SK-N-SH (cell line): ENCODE measurements around the gene HS2ST1. TPM values are rescaled to one million over a fixed set of nuclear protein-coding genes. Genes with fewer than 3 reads are reported as not detected.

ENCODE experiments used
- CTCF ChIA-PET: fragments of 300-600, 350-600 bp; formaldehyde crosslinking; extraction: SDS; loops from one replicate; lab custom pipeline; 2021; lab: Yijun Ruan, JAX
- POLR2A ChIA-PET: fragments of 350-600 bp; sonication (Branson Sonifier 250); formaldehyde crosslinking; extraction: SDS; loops from one replicate; lab custom pipeline; 2020; ENCODE audit warnings: antibody characterized with exemption, inconsistent platforms; lab: Yijun Ruan, JAX
- DNase-seq: peaks from one replicate; pipeline ENCODE4 v3.0.0; 2012
- H2AFZ ChIP-seq: fragments of 200-600 bp; sonication (generic); 2 replicates; pipeline ENCODE4 v1.8.1; 2016; ENCODE audit warnings: antibody characterized with exemption, mild to moderate bottlenecking, low read depth
- H3F3A ChIP-seq: fragments of 200-600 bp; sonication (generic); replicated peaks from 2 replicates; pipeline ENCODE3; 2016; ENCODE audit warnings: antibody characterized with exemption, mild to moderate bottlenecking; ENCODE audit not compliant: insufficient read depth
- H3K27ac ChIP-seq, 2 experiments: fragments of 200-500 bp in 1 of 2; fragments of 200-600 bp in 1 of 2; sonication (Bioruptor generic) in 1 of 2; sonication (generic), shearing (Covaris generic) in 1 of 2; 2 replicates each; pipeline versions ENCODE4 v1.5.1 to v1.6.1; 2014 to 2016; ENCODE audit warnings: low read depth in 2 of 2, inconsistent platforms in 1 of 2, low read length in 1 of 2, mild to moderate bottlenecking in 1 of 2, mixed read lengths in 1 of 2
- H3K27me3 ChIP-seq: fragments of 200-600 bp; sonication (generic), shearing (Covaris generic); 2 replicates; pipeline ENCODE4 v1.6.1; 2016; ENCODE audit warnings: mixed run types; ENCODE audit not compliant: insufficient read depth
- H3K36me3 ChIP-seq, 2 experiments: fragments of 200-500 bp in 1 of 2; fragments of 200-600 bp in 1 of 2; sonication (Bioruptor generic) in 1 of 2; sonication (generic) in 1 of 2; replicated peaks in 1 of 2; 2 replicates each; pipeline versions ENCODE3 to v1.5.1; 2014 to 2016; ENCODE audit warnings: low read length in 1 of 2, mild to moderate bottlenecking in 1 of 2; ENCODE audit not compliant: insufficient read depth in 2 of 2, control insufficient read depth in 1 of 2
- H3K4me1 ChIP-seq, 2 experiments: fragments of 200-500 bp in 1 of 2; fragments of 200-600 bp in 1 of 2; sonication (Bioruptor generic) in 1 of 2; sonication (generic), shearing (Covaris generic) in 1 of 2; 2 replicates each; pipeline versions ENCODE4 v1.5.1 to v1.6.1; 2014 to 2016; ENCODE audit warnings: low read depth in 1 of 2, low read length in 1 of 2, mixed run types in 1 of 2; ENCODE audit not compliant: insufficient read depth in 2 of 2, control insufficient read depth in 1 of 2
- H3K4me2 ChIP-seq: fragments of 200-600 bp; sonication (generic), shearing (Covaris generic); 2 replicates; pipeline ENCODE4 v1.6.1; 2017; ENCODE audit warnings: mixed run types
- H3K4me3 ChIP-seq, 2 experiments: fragments of 200-500 bp in 1 of 2; fragments of 200-600 bp in 1 of 2; sonication (Bioruptor generic) in 1 of 2; sonication (generic), shearing (Covaris generic) in 1 of 2; 2 replicates each; pipeline versions ENCODE4 v1.5.1 to v1.8.1; 2014 to 2016; ENCODE audit warnings: low read depth in 2 of 2, inconsistent platforms in 1 of 2, low read length in 1 of 2, mild to moderate bottlenecking in 1 of 2, mixed read lengths in 1 of 2, moderate library complexity in 1 of 2
- H3K79me2 ChIP-seq: fragments of 200-600 bp; sonication (generic); 2 replicates; pipeline ENCODE4 v1.8.1; 2017; ENCODE audit warnings: mild to moderate bottlenecking; ENCODE audit not compliant: insufficient read depth
- H3K9ac ChIP-seq: fragments of 200-600 bp; sonication (generic); 2 replicates; pipeline ENCODE4 v1.6.1; 2017; ENCODE audit warnings: mixed run types
- H3K9me2 ChIP-seq: fragments of 200-600 bp; sonication (generic); 2 replicates; pipeline ENCODE4 v1.6.1; 2017; ENCODE audit warnings: mixed run types
- H3K9me3 ChIP-seq: fragments of 200-600 bp; sonication (generic); 2 replicates; pipeline ENCODE4 v1.6.1; 2017; ENCODE audit warnings: mixed run types, mild to moderate bottlenecking, moderate library complexity
- H4K20me1 ChIP-seq: fragments of 200-600 bp; sonication (generic); 2 replicates; pipeline ENCODE4 v1.6.1; 2017; ENCODE audit warnings: mild to moderate bottlenecking, mixed run types; ENCODE audit not compliant: insufficient read depth
- CTCF ChIP-seq: fragments of 200-600 bp; sonication (generic); IDR thresholded peaks from 2 replicates; pipeline ENCODE4 v1.6.1; 2017; ENCODE audit warnings: antibody characterized with exemption, mild to moderate bottlenecking, moderate library complexity
- ELF1 ChIP-seq: IDR thresholded peaks from 2 replicates; pipeline ENCODE4 v1.4.0; 2012
- EP300 ChIP-seq, 2 experiments: IDR thresholded peaks; 2 replicates each; pipeline versions ENCODE4 v1.4.0 to v1.6.1; 2012; ENCODE audit warnings: borderline replicate concordance in 1 of 2, low read depth in 1 of 2, low read length in 1 of 2
- FOXM1 ChIP-seq: IDR thresholded peaks from 2 replicates; pipeline ENCODE4 v1.4.0; 2012; ENCODE audit warnings: low read depth, mild to moderate bottlenecking
- GABPA ChIP-seq: IDR thresholded peaks from 2 replicates; pipeline ENCODE4 v1.4.0; 2012; ENCODE audit warnings: low read depth, mild to moderate bottlenecking
- GATA2 ChIP-seq: sonication (generic); formaldehyde crosslinking; IDR thresholded peaks from 2 replicates; pipeline ENCODE4 v1.5.0; 2020; ENCODE audit warnings: mild to moderate bottlenecking, missing genetic modification reagents
- IRF3 ChIP-seq: fragments of 150-350 bp; IDR thresholded peaks from 2 replicates; pipeline ENCODE4 v1.6.1; 2016; ENCODE audit warnings: mild to moderate bottlenecking, low read depth, low read length
- MAX ChIP-seq: IDR thresholded peaks from 2 replicates; pipeline ENCODE4 v1.4.0; 2012; ENCODE audit warnings: low read depth
- MEF2A ChIP-seq: IDR thresholded peaks from 2 replicates; pipeline ENCODE4 v1.4.0; 2012; ENCODE audit warnings: low read depth, borderline replicate concordance
- MXI1 ChIP-seq: IDR thresholded peaks from 2 replicates; pipeline ENCODE4 v1.6.1; 2012; ENCODE audit warnings: mild to moderate bottlenecking, low read depth, low read length, improper control_type of control experiment
- NFIC ChIP-seq: IDR thresholded peaks from 2 replicates; pipeline ENCODE4 v1.4.0; 2012; ENCODE audit warnings: borderline replicate concordance
- PBX3 ChIP-seq: IDR thresholded peaks from 2 replicates; pipeline ENCODE4; 2012
- RCOR1 ChIP-seq: fragments of 150-350 bp; IDR thresholded peaks from 2 replicates; pipeline ENCODE4 v1.6.1; 2017; ENCODE audit warnings: antibody characterized with exemption, low read length
- RXRA ChIP-seq: IDR thresholded peaks from 2 replicates; pipeline ENCODE4 v1.4.0; 2012; ENCODE audit warnings: low read depth, mild to moderate bottlenecking, borderline replicate concordance
- SIN3A ChIP-seq: IDR thresholded peaks from 2 replicates; pipeline ENCODE4 v1.6.1; 2012; ENCODE audit warnings: low read depth, mild to moderate bottlenecking, low read length, moderate library complexity, borderline replicate concordance
- SMC3 ChIP-seq: IDR thresholded peaks from 2 replicates; pipeline ENCODE4 v1.6.1; 2012; ENCODE audit warnings: low read depth, low read length, improper control_type of control experiment
- TAF1 ChIP-seq: IDR thresholded peaks from 2 replicates; pipeline ENCODE4 v1.6.1; 2012; ENCODE audit warnings: low read depth, mild to moderate bottlenecking, low read length, moderate library complexity, borderline replicate concordance
- USF1 ChIP-seq: IDR thresholded peaks from 2 replicates; pipeline ENCODE4 v1.4.0; 2012; ENCODE audit warnings: low read depth, borderline replicate concordance
- USF2 ChIP-seq: fragments of 150-350 bp; IDR thresholded peaks from 2 replicates; pipeline ENCODE4 v1.6.1; 2017; ENCODE audit warnings: antibody characterized with exemption, low read length, low read depth, borderline replicate concordance
- YY1 ChIP-seq: IDR thresholded peaks from 2 replicates; pipeline ENCODE4 v1.4.0; 2012; ENCODE audit warnings: low read depth, mild to moderate bottlenecking
- WGBS: methylation state at CpG from one replicate; pipeline ENCODE4 v1.1.6; 2017; ENCODE audit warnings: low lambda C conversion rate; 5-methylcytosine and 5-hydroxymethylcytosine counted together
- polyA plus RNA-seq, 3 experiments: library from polyadenylated mRNA; depleted of rRNA; stranded (reverse); fragments of >200 nt; gene quantifications; 2 replicates each; pipeline ENCODE4 v1.2.3, GENCODE V29; 2012

HS2ST1 gene
- polyA plus RNA-seq, 1 of the 3 experiments (the other 2 are of a cell fraction) = 16.6 TPM

- no peak overlapping the region for H3K4me3 ChIP-seq
- peaks cover 15% of the 10 kb centered on the region for H3K79me2 ChIP-seq
- no peak overlapping the region for H3K9ac ChIP-seq
- no peaks in the 10 kb centered on the region; the same call in 1 of the 2 replicates for H4K20me1 ChIP-seq
- ChIA-PET POLR2A (no interaction called here), CTCF (interaction anchor here (0.9 to 1.7 kb wide), 3 partner anchors 9 to 173 kb away, joined by 3 to 4 read pairs (median 3); no protein-coding TSS in a partner anchor)
- H3K36me3 ChIP-seq = peaks cover 0 to 2% of the 10 kb centered on the region in 2 experiments
- H3K27me3 ChIP-seq = no peaks in the 10 kb centered on the region
- no peak overlapping the region for H2AFZ ChIP-seq
- peaks cover 2% of the 10 kb centered on the region for H3K9me3 ChIP-seq
- TF ChIP-seq FOXM1 (no peak), EP300 (IDR thresholded peaks at IDR 0.05; ENCODE audit: borderline replicate concordance in 1 of 2, low read depth in 1 of 2, low read length in 1 of 2) (no peak), TAF1 (no peak), YY1 (no peak), MAX (no peak), USF1 (no peak), USF2 (no peak), PBX3 (no peak), NFIC (no peak), GABPA (no peak), CTCF (no peak), IRF3 (no peak), ELF1 (no peak), RXRA (no peak), MEF2A (no peak), MXI1 (no peak), SIN3A (no peak), GATA2 (no peak), SMC3 (no peak), RCOR1 (no peak)
- TF ChIP-seq, all 33 proteins: peak for 0
- Histone ChIP-seq H3K4me1 (no peaks in the 10 kb centered on the region; a peak in 1 of 4 replicates), H3K27ac (no peak overlapping the region), H3K4me2 (no peak overlapping the region), H3K9me2 (no peaks in the 10 kb centered on the region), H3F3A (peaks cover 4% of the 10 kb centered on the region)
- no peak for DNase-seq
- WGBS = 85% methylated on average over 2 of the region's 2 CpGs
Observed at GRCh38 chr1:87034351-87034750, 119.9 kb downstream of the HS2ST1 start.
